GM19452 (cell line): Measurements from ENCODE around the gene SLC9C2.
A peak's percentile ranks its signal among the peaks of the same experiment; 100 is the strongest.
"Not testable (repeated sequence)": the region's sequence is repeated elsewhere in the genome, so short reads cannot be mapped to it uniquely, and the experiment has no call there.

ENCODE experiments used
- ATAC-seq: cut with Tn5 transposase; IDR thresholded peaks from one replicate; pipeline ENCODE4 v1.9.1; 2021; ENCODE audit not compliant: unreplicated experiment

SLC9C2 gene

GRCh38 chr1:173581383-173582079 lies 21.3 kb downstream of the SLC9C2 start:
- no peak for ATAC-seq

- no peak for ATAC-seq
These were observed 22.2 kb downstream of the SLC9C2 start for GRCh38 chr1:173580658-173581057.

GRCh38 chr1:173580071-173580470 lies 22.8 kb downstream of the SLC9C2 start:
- no peak for ATAC-seq

- ATAC-seq, result no peak
These were observed 29.3 kb downstream of the SLC9C2 start for GRCh38 chr1:173573596-173573995.

GRCh38 chr1:173572201-173572873 lies 30.5 kb downstream of the SLC9C2 start:
- ATAC-seq, result no peak

- peak; percentile 55 for ATAC-seq
These were observed 32.4 kb downstream of the SLC9C2 start for GRCh38 chr1:173570370-173571007.

GRCh38 chr1:173568483-173568882 lies 34.4 kb downstream of the SLC9C2 start:
- no peak for ATAC-seq

GRCh38 chr1:173563846-173564245 lies 39.0 kb downstream of the SLC9C2 start:
- ATAC-seq, result not testable (repeated sequence)

GRCh38 chr1:173562813-173563212 lies 40.1 kb downstream of the SLC9C2 start:
- ATAC-seq, result no peak

GRCh38 chr1:173561263-173561662 lies 41.6 kb downstream of the SLC9C2 start:
- no peak for ATAC-seq

- ATAC-seq, result no peak
These were observed 42.5 kb downstream of the SLC9C2 start for GRCh38 chr1:173560285-173560880.

- ATAC-seq, result no peak
These were observed 47.1 kb downstream of the SLC9C2 start for GRCh38 chr1:173555651-173556305.

GRCh38 chr1:173554541-173555250 lies 48.2 kb downstream of the SLC9C2 start:
- no peak for ATAC-seq

- no peak for ATAC-seq
These were observed 48.8 kb downstream of the SLC9C2 start for GRCh38 chr1:173554089-173554488.

- ATAC-seq, result no peak
These were observed 49.6 kb downstream of the SLC9C2 start for GRCh38 chr1:173553312-173553711.

GRCh38 chr1:173551699-173552098 lies 51.2 kb downstream of the SLC9C2 start:
- ATAC-seq, result no peak

- ATAC-seq, result no peak
These were observed 53.1 kb downstream of the SLC9C2 start for GRCh38 chr1:173549813-173550212.

GRCh38 chr1:173545688-173546087 lies 57.2 kb downstream of the SLC9C2 start:
- ATAC-seq, result no peak

- ATAC-seq, result no peak
These were observed 66.6 kb downstream of the SLC9C2 start for GRCh38 chr1:173536223-173536622.

GRCh38 chr1:173532237-173532636 lies 70.6 kb downstream of the SLC9C2 start:
- ATAC-seq, result no peak
